Choroid plexus epithelial cell (primary cell): Measurements from ENCODE around the gene PRRC2C.
"Not testable (repeated sequence)": the region's sequence is repeated elsewhere in the genome, so short reads cannot be mapped to it uniquely, and the experiment has no call there.

ENCODE experiments used
- DNase-seq: peaks from one replicate; pipeline ENCODE4 v3.0.0-alpha.2; 2010; ENCODE audit warnings: low read depth
- H3K4me3 ChIP-seq: 2 replicates; pipeline ENCODE4 v1.5.1; 2011; ENCODE audit warnings: low read depth, mild to moderate bottlenecking, control low read depth, low read length, moderate library complexity
- TF ChIP-seq, protein P1 (sequence below): conservative IDR thresholded peaks from 2 replicates; pipeline ENCODE4 v1.5.1; 2011; ENCODE audit warnings: low read depth, mild to moderate bottlenecking, control low read depth, inconsistent platforms, low read length, moderate library complexity

PRRC2C gene

DNA sequence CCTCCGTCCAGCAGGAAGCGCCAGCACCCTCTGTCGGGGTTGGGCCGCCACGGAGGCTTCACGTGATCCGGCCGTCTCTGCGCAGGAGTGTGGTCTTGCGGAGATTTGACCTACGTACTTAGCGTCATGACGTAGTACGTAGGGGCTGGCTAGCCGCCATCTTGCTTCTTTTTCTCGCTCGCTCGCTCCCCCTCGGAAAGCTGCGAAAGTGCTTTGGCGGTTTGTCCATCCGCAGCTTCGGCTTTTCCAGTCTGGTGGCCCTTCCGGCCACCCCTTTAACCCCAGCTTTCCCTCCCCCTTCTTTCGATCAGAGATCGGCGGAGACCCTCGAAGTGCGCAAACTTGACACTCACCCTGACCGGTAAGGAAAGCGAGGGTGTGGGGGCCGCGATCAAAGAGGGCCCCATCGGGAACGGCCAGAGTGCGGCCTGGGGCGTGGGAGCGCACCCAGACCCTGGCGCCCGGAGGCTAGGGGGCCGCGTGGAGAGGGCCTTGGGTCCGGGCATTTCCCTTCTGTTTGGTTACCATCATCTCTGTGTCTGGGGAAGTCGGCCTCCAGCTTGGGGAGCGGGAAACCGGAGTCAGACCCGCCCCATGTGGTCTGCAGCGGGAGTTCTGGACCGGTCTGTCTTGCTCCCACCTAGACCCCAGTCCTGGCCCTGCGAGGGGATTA lies at the start of gene PRRC2C:
Gene PRRC2C (plus strand): TSS at position 156 of the 673 bp plus-strand sequence. CDS start 26,559 bp downstream, outside the sequence.
- peak within 1 kb of the TSS; percentile 93 for H3K4me3 ChIP-seq
- TF ChIP-seq, protein P1, sequence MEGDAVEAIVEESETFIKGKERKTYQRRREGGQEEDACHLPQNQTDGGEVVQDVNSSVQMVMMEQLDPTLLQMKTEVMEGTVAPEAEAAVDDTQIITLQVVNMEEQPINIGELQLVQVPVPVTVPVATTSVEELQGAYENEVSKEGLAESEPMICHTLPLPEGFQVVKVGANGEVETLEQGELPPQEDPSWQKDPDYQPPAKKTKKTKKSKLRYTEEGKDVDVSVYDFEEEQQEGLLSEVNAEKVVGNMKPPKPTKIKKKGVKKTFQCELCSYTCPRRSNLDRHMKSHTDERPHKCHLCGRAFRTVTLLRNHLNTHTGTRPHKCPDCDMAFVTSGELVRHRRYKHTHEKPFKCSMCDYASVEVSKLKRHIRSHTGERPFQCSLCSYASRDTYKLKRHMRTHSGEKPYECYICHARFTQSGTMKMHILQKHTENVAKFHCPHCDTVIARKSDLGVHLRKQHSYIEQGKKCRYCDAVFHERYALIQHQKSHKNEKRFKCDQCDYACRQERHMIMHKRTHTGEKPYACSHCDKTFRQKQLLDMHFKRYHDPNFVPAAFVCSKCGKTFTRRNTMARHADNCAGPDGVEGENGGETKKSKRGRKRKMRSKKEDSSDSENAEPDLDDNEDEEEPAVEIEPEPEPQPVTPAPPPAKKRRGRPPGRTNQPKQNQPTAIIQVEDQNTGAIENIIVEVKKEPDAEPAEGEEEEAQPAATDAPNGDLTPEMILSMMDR, result peak; percentile 88
- DNase-seq, result peak; percentile 99

DNA sequence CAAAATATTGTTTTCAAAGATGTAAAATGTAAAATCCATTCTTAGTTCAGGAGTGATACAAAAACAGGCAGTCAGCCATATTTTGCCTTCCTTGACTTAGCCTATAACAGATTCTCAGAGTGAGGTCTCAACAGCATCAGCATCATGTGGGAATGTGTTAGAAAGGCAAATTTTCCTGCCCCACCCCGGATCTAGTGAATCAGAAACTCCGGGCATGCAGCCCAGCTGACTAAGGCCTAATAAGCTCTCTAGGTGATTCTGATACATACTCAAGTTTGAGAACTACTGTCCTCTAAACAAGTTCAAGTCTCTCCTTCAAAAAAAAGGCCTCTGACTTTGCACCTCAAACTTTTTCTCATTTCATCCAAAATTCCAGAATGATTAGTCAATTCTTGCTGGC lies 46.9 kb upstream of the PRRC2C start:
- TF ChIP-seq, protein P1, result no peak
- no peak overlapping the region for H3K4me3 ChIP-seq
- peak; percentile 97 for DNase-seq

DNA sequence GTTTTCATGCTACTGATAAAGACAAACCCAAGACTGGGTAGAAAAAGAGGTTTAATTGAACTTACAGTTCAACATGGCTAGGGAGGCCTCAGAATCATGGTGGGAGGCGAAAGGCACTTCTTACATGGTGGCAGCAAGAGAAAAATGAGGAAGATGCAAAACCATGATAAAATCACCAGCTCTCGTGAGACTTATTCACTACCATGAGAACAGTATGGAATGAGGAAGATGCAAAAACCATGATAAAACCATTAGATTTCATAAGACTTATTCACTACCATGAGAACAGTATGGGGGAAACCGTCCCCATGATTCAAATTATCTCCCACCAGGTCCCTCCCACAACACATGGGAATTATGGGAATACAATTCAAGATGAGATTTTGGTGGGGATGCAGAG lies 45.1 kb upstream of the PRRC2C start:
- not testable (repeated sequence) for H3K4me3 ChIP-seq, DNase-seq

DNA sequence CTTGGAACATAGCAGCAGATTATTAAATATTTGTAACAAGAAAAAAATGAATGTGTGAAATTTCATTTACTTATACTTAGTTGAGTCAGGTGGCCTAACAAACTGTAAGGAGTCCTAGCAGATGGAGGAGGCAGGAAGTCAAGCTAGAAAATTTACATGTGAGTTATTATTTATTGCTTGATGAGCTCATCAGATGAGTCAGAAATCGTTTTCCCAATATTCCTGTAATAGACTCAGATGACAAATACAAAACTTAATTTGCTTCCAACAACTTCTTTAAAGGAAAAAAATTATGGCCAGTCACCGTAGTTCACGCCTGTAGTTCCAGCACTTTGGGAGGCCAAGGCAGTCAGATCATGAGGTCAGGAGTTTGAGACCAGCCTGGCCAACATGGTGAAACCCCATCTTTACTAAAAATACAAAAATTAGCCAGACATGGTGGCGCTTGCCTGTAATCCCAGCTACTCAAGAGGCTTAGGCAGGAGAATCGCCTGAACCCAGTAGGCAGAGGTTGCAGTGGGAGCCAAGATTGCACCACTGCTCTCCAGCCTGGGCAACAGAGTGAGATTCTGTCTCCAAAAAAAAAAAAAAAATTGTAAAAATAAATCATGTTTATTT lies 43.9 kb upstream of the PRRC2C start:
- peak; percentile 67 for DNase-seq
- H3K4me3 ChIP-seq, result not testable (repeated sequence)

DNA sequence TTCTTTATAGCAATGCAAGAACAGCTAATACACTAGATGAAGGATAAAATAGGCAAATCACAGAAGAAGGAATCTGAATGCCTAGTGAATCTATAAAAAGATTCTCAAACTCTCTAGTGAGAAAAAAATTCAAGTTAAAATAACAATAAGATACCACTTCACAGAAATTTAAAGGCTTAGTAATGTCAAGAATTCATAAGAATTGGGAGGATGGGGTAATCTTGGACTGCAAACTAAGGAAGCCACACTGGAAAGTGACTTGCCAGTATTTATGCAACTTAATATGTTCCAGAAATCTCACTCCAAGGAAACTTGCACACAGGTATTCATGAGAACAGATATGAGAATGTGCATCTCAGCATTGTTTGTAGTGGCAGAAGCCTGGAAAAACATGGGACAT lies 38.9 kb upstream of the PRRC2C start:
- TF ChIP-seq, protein P1, result no peak
- H3K4me3 ChIP-seq, result no peak overlapping the region
- DNase-seq, result no peak

DNA sequence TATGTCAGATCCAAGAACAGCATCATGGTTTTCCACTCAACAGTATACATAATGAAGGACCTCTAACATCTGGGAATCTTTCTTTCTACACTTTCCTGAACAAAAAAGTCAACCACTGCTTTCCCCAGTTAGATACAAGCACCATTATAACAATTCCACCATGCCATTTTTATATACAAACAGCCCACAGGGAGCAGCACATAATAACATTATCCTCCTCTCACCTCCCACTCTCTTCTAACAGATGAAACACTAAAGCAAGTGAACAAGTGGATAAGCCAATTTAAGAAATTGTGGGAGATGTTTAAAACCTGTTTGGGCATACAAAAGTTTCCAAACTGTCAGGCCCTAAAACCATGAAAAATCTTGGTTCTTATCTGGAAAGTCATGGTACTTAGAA lies 29.4 kb upstream of the PRRC2C start:
- no peak overlapping the region for H3K4me3 ChIP-seq
- no peak for DNase-seq
- TF ChIP-seq, protein P1, result no peak

DNA sequence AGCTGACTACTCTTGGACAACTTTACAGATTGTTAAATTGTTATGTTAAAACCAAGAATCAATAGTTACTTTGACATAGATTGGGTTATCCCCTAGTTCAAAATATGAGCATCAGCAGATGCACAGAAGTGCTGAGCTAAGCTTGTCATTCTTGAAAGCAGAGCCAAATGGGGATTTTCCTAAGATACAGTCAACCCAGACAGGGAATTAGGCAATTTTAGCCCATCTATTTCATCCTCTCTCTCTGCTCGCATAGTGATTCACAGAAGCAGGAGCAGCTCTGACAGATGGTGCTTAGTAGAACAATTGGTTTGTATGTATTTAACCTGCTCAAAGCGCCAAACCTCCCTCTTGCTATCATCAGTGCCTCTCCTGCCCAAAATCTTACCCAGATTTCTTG lies 27.9 kb upstream of the PRRC2C start:
- no peak overlapping the region for H3K4me3 ChIP-seq
- TF ChIP-seq, protein P1, result no peak
- peak; percentile 44 for DNase-seq

DNA sequence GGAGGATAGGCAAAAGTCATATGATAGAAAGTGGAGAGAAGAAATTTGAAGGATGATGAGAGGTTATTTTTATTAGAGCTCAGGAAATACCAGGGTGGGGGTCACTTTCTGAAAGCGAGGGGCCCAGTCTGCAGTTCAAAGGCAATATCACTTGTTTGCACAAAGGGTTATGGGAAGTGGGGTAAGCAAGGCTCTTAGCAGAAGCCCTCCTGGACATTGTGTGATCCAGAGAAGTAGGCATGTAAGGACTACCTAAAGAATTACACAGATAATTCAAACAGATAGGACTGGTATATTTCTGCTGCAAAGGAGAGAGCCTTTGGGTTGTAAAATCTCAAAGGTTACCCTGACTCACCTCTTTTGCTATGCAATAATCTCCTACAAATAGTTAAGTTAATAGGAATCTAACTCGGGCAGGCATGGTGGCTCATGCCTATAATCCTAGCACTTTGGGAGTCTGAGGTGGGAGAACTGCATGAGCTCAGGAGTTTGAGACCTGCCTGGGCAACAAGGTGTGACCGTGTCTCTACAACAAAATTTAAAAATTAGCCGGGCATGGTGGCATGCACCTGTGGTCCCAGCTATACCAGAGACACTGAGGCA lies 25.2 kb upstream of the PRRC2C start:
- H3K4me3 ChIP-seq, result no peak overlapping the region
- no peak for DNase-seq
- TF ChIP-seq, protein P1, result no peak
